ENCODE results near the gene DBN1.

DNA sequence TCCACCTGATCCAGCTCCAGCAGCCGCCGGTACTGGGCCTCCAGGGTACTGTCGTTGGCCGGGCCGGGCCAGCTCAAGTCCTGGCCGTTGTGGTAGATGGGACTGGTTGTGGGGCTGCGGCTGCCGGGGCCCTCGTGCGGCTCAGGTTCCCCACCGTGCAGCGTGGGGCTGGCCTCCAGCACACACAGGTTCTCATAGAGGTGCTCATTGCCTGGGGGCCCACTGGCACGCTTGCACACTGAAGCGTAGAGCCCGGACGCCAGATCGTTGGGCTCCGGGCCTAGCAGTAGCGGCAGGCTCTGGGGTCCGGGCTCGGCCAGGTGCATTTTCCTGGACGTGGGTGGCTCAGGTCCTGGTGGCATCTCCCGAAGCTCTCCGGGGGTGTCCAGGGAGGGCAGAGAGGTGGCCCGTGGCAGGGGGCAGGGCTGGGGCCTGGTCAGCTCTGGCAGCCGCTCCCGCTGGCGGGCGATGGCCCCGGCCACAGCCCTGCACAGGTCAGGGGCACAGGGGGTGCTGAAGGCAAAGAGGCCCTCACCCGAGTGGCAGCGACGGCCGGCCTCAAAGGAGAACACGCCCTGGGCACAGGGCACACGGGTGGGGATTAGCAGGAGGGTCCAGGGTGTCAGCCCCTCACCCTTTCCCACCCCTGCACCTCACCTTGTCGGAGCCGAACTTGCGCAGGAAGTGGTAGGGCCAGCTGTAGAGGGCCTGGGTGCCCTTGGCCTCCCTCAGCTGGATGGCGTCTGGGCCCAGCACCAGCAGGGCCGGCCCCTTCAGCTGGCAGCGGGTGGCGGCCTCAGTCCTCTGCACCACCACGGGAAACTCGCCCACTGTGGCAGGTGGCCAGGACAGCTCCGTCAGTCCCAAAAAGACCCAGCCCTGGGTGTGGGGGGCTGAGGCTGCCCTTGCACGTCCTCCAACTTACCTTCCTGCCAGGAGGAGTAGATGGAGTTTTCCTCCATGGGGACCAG lies 30.9 kb upstream of the DBN1 start:
- TF ChIP-seq, protein P1, sequence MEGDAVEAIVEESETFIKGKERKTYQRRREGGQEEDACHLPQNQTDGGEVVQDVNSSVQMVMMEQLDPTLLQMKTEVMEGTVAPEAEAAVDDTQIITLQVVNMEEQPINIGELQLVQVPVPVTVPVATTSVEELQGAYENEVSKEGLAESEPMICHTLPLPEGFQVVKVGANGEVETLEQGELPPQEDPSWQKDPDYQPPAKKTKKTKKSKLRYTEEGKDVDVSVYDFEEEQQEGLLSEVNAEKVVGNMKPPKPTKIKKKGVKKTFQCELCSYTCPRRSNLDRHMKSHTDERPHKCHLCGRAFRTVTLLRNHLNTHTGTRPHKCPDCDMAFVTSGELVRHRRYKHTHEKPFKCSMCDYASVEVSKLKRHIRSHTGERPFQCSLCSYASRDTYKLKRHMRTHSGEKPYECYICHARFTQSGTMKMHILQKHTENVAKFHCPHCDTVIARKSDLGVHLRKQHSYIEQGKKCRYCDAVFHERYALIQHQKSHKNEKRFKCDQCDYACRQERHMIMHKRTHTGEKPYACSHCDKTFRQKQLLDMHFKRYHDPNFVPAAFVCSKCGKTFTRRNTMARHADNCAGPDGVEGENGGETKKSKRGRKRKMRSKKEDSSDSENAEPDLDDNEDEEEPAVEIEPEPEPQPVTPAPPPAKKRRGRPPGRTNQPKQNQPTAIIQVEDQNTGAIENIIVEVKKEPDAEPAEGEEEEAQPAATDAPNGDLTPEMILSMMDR (IDR thresholded peaks at IDR 0.05): no peak
- no peak for TF ChIP-seq POLR2A (IDR thresholded peaks at IDR 0.05)

Data from tibial nerve (tissue), 3 donors.